H1 (cell line): Measurements from ENCODE around the gene RARRES1. TPM values are rescaled to one million over a fixed set of nuclear protein-coding genes. Genes with fewer than 3 reads are reported as not detected.

Experiments
- CHD7 ChIP-seq: fragments of 300-600 bp; sonication (generic); IDR thresholded peaks from 2 replicates; pipeline ENCODE4 v1.7.1; 2012; ENCODE audit warnings: low read length, moderate library complexity, mild to moderate bottlenecking, inconsistent platforms; ENCODE audit not compliant: insufficient replicate concordance
- polyA plus RNA-seq, 7 experiments: library from polyadenylated mRNA; depleted of rRNA in 3 of 7; stranded (reverse) in 5 of 7; unstranded in 2 of 7; fragments of >200 nt in 5 of 7; fragments of 200-250 nt in 2 of 7; gene quantifications; 1 replicate in 5 of 7; 2 replicates in 1 of 7; 4 replicates in 1 of 7; pipeline versions ENCODE4 v1.2.1 to v1.2.3, GENCODE V29; 2011 to 2013; ENCODE audit warnings: missing spikeins in 2 of 7, mixed read lengths in 2 of 7
- total RNA-seq: library from RNA; stranded (reverse); fragmentation: NEBNext Ultra II Directional; extraction: Animal tissue kit (Norgen Biotek cat#: 25700); gene quantifications from 2 replicates; pipeline ENCODE4 v1.2.1, GENCODE V29; 2021

RARRES1 gene
- total and polyA plus RNA-seq, 2 of the 8 experiments (the other 6 are each of a cell fraction or from before 2014, with no cell fraction given) = 0.26 to 0.71 TPM

DNA sequence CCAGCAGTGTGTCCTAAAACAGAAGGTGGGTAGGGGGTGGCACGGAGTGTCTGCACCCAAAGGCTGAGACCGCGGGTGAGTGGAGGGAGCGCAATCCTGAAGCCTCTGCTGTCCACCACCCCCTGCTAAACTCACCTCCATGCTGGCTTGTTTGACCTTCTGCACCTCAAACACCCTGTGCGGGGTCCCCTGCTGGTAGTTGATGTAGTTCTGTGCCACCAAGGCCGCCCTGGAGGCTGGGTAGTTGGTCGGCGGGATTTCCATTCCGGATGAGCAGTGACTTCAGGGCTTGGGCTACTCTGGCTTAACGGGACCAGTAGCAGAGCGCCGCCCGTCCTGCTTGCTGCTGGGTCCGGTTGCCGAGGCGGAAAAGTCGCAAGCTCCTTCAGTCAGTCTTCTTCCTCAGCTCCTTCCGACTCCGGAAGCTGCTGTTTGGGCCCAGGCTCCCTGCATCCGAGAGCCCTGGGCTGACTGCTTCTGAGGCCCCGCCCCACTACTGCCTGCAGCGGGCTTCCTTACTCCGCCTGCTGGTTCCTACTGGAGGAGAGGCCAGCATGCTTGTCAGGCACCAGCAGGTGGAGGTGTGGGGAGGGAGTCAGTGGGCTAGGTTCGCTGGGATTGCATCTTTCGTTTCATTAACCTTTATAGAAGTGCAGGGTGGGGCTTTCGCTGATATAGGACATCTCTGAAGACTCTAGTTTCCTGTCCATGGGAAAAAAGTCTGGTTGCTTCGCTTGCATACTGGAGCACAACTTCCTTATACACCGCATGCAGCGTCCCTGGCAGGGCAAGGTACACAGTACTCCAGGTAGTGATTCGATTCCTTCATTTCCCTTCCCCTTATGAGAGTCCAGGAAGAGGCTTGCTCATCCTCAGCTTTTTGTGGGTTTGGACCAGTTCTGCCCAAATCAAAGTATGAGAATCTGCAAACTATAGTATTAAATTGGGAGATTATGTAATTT lies 59.8 kb downstream of the RARRES1 start, which contains the start of gene LXN (continued):
- TF ChIP-seq CHD7 = no peak
- TF ChIP-seq, all 59 proteins: peak for 16
